IPS-18a (cell line): ENCODE results near the gene TMUB1.

Experiments used
- H3K27ac ChIP-seq: one replicate; pipeline ENCODE4 v1.5.1; 2013; ENCODE audit warnings: low read length
- H3K27me3 ChIP-seq: one replicate; pipeline ENCODE4 v1.6.1; 2013; ENCODE audit warnings: mild to moderate bottlenecking, low read length; ENCODE audit not compliant: control insufficient read depth, insufficient read depth
- H3K36me3 ChIP-seq: one replicate; pipeline ENCODE4 v1.6.1; 2013; ENCODE audit warnings: low read depth, low read length; ENCODE audit not compliant: control insufficient read depth
- H3K4me1 ChIP-seq: one replicate; pipeline ENCODE4 v1.6.1; 2013; ENCODE audit warnings: low read depth, low read length; ENCODE audit not compliant: control insufficient read depth
- H3K4me3 ChIP-seq: one replicate; pipeline ENCODE4 v1.5.1; 2013; ENCODE audit warnings: low read length
- H3K9ac ChIP-seq: one replicate; pipeline ENCODE4 v1.6.1; 2013; ENCODE audit warnings: mild to moderate bottlenecking, low read length, moderate library complexity
- H3K9me3 ChIP-seq: one replicate; pipeline ENCODE4 v1.6.1; 2013; ENCODE audit warnings: low read depth, low read length; ENCODE audit not compliant: control insufficient read depth

TMUB1 gene

DNA sequence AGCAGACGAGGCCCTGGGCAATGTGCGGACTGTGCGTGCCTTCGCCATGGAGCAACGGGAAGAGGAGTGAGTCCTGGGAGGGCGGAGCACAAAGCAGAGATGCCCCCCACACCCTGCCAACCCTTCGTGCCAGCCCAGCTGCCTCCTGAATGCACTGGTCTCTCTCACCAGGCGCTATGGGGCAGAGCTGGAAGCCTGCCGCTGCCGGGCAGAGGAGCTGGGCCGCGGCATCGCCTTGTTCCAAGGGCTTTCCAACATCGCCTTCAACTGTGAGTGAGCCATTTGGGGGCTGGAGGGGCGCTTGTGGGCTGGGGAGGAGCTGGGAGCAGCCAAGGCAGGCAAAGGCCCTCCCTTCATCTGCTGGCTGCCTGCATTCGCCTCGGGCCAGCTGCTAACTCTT is 47.4 kb downstream of the TMUB1 start:
- Histone ChIP-seq H3K27ac (no peak overlapping the region), H3K27me3 (no peaks in the 10 kb centered on the region), H3K9ac (no peak overlapping the region), H3K4me3 (no peak overlapping the region), H3K36me3 (peaks cover 5% of the 10 kb centered on the region), H3K4me1 (no peaks in the 10 kb centered on the region), H3K9me3 (no peaks in the 10 kb centered on the region)

GRCh38 chr7:151035026-151035717 is 48.1 kb downstream of the TMUB1 start:
- Histone ChIP-seq H3K9me3 (no peaks in the 10 kb centered on the region), H3K27ac (no peak overlapping the region), H3K4me1 (no peaks in the 10 kb centered on the region), H3K36me3 (peaks cover 5% of the 10 kb centered on the region), H3K27me3 (no peaks in the 10 kb centered on the region), H3K9ac (no peak overlapping the region), H3K4me3 (no peak overlapping the region)

DNA sequence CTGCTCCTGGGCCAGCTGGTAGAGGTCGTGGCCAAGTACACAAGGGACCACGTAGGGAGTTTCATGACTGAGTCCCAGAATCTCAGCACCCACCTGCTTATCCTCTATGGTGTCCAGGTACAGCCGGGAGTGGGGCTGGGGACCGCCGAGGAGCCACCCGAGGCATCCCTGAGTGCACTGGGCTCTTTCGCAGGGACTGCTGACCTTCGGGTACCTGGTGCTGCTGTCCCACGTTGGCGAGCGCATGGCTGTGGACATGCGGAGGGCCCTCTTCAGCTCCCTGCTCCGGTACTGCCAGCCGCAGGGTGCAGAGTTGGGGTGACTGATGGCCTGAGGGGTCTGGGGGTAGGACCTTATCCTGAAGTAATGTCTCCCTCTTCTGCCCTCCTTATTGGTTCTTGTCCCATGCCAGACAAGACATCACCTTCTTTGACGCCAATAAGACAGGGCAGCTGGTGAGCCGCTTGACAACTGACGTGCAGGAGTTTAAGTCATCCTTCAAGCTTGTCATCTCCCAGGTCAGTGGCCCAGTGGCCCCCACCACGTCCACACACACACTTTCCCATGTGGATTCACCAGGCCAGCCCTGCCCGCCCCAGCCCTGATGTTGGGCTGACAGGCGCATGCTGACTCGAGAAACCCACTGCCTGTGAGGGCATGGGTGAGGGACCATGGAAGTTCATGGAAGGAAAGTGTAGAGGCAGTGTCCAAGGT is 48.8 kb downstream of the TMUB1 start:
- no peak overlapping the region for H3K9ac ChIP-seq
- H3K4me1 ChIP-seq: no peaks in the 10 kb centered on the region
- peaks cover 5% of the 10 kb centered on the region for H3K36me3 ChIP-seq
- no peaks in the 10 kb centered on the region for H3K9me3 ChIP-seq
- no peak overlapping the region for H3K4me3 ChIP-seq
- H3K27ac ChIP-seq: no peak overlapping the region
- no peaks in the 10 kb centered on the region for H3K27me3 ChIP-seq

GRCh38 chr7:151033864-151034249 is 49.4 kb downstream of the TMUB1 start:
- no peaks in the 10 kb centered on the region for H3K4me1 ChIP-seq
- H3K27ac ChIP-seq: no peak overlapping the region
- no peak overlapping the region for H3K9ac ChIP-seq
- H3K4me3 ChIP-seq: no peak overlapping the region
- no peaks in the 10 kb centered on the region for H3K9me3 ChIP-seq
- peaks cover 5% of the 10 kb centered on the region for H3K36me3 ChIP-seq
- no peaks in the 10 kb centered on the region for H3K27me3 ChIP-seq

GRCh38 chr7:151032936-151033863 is 50.1 kb downstream of the TMUB1 start:
- Histone ChIP-seq H3K36me3 (peaks cover 5% of the 10 kb centered on the region), H3K9ac (no peak overlapping the region), H3K9me3 (no peaks in the 10 kb centered on the region), H3K27ac (no peak overlapping the region), H3K4me1 (no peaks in the 10 kb centered on the region), H3K4me3 (no peak overlapping the region), H3K27me3 (no peaks in the 10 kb centered on the region)
